Activated naive CD4-positive, alpha-beta T cell treated with anti-CD3 and anti-CD28 coated beads, Interleukin-2, amount 10 ng/mL, durations not matched to agents 7 days and 5 days (primary cell): ENCODE measurements around the gene DIS3L2.
A peak's percentile ranks its signal among the peaks of the same experiment; 100 is the strongest.

Experiments
- CTCF ChIA-PET: fragments of 350-600 bp; sonication (Branson Sonifier 250); formaldehyde crosslinking; loops from one replicate; lab custom pipeline; 2021; ENCODE audit warnings: antibody characterized with exemption; lab: Charles Lee
- DNase-seq: peaks from one replicate; pipeline ENCODE4 v3.0.0-alpha.2; 2020
- H3K27ac Mint-ChIP-seq: one replicate; pipeline ENCODE4 v1.8.0; 2021; ENCODE audit warnings: mild to moderate bottlenecking, moderate library complexity, mixed read lengths
- H3K27me3 Mint-ChIP-seq: one replicate; pipeline ENCODE4 v1.8.0; 2021; ENCODE audit warnings: mild to moderate bottlenecking, mixed read lengths
- H3K36me3 Mint-ChIP-seq: one replicate; pipeline ENCODE4 v1.8.0; 2021; ENCODE audit warnings: mixed read lengths
- H3K4me1 Mint-ChIP-seq: one replicate; pipeline ENCODE4 v1.8.0; 2021; ENCODE audit warnings: mixed read lengths
- H3K4me3 Mint-ChIP-seq: one replicate; pipeline ENCODE4 v1.8.0; 2021; ENCODE audit warnings: mild to moderate bottlenecking, moderate library complexity, mixed read lengths
- H3K9me3 Mint-ChIP-seq: one replicate; pipeline ENCODE4 v1.8.0; 2021; ENCODE audit warnings: mixed read lengths

Gene DIS3L2

DNA sequence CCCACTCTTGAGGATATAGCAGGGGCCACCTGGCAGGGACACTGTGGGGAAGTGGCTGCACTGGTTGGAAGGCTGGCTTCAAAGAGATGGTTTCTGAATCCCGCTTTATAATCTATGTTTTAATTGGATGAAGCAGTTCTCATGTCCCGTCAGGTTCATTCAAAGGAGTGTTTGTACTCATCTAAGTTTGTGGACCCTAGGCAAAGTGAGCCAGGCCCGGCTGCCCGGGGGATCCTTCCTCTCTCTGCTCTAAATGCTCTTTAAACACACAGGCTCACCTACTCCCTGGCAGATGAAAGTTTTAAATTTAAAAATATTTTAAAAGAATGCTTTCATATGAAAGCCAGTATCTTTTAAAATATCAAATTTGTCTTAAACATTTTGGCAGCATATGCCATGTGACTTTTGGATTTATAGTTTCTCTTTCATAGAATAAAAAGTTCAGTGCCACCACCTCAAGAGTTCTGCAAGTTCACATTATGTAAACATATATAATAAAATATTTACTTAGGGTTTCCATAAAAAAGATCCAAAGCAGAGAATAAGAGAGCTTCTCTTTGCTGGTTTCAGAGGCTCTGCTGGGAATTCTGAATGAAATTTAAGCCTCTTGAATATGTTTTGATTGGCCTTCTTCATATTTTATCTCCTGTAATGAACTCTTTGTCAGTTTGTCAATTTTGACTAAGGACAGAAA lies 273.6 kb downstream of the DIS3L2 start:
- no peak overlapping the region for H3K27ac Mint-ChIP-seq
- DNase-seq: no peak
- peaks cover 11% of the 10 kb centered on the region for H3K36me3 Mint-ChIP-seq
- no peaks in the 10 kb centered on the region for H3K9me3 Mint-ChIP-seq
- peaks cover 40% of the 10 kb centered on the region for H3K4me1 Mint-ChIP-seq
- H3K27me3 Mint-ChIP-seq: no peaks in the 10 kb centered on the region
- H3K4me3 Mint-ChIP-seq: no peak overlapping the region
- CTCF ChIA-PET: interaction anchor here (0.8 to 1.4 kb wide), 2 partner anchors 58 to 309 kb away, joined by 4 to 6 read pairs; no protein-coding TSS in a partner anchor

DNA sequence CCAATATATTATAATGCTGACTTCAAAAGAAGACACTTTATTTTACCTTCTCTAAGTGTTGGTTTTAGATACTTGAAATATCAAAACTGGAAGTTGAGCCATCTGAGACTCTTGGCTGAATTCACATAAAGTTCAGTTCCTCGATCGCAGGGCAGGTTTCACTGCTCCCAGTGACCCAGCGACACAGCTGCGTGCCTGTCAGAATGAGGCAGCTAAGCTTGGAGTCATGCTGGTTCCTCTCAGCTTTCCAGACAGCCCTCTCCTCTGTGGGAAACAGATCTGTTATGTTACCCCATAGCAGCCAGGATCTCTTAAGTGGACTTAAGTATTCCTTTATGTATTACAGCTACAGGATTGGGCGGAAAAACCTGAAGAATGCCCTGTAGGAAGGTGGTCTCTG lies 274.2 kb downstream of the DIS3L2 start:
- no peak for DNase-seq
- H3K27me3 Mint-ChIP-seq: no peaks in the 10 kb centered on the region
- H3K9me3 Mint-ChIP-seq: no peaks in the 10 kb centered on the region
- H3K36me3 Mint-ChIP-seq: peaks cover 11% of the 10 kb centered on the region
- no peak overlapping the region for H3K27ac Mint-ChIP-seq
- no peak overlapping the region for H3K4me3 Mint-ChIP-seq
- CTCF ChIA-PET: interaction anchor here (0.8 to 1.4 kb wide), 3 partner anchors 57 to 310 kb away, joined by 3 to 6 read pairs (median 4); no protein-coding TSS in a partner anchor
- H3K4me1 Mint-ChIP-seq: peaks cover 42% of the 10 kb centered on the region

DNA sequence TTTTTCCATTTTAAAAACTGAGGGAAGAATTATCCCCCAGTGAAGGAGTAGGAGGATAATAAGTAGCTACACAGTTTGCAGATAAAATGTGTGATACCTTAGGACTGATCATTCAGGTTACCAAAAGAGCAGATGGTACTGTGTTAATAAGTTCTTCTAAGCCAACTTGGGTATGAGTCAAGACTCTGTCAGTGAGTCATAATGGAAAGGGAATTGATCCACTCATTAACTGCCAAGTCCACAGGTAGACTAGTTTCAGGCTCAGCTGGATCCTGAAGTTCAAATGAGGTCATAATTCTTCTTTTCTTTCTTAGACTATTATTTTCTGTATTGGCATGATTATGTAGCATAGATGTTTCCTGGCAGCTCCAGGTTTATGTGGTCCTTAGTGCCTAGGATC lies 274.7 kb downstream of the DIS3L2 start:
- H3K4me3 Mint-ChIP-seq: no peak overlapping the region
- no peak for DNase-seq
- H3K27ac Mint-ChIP-seq: no peak overlapping the region
- H3K9me3 Mint-ChIP-seq: no peaks in the 10 kb centered on the region
- CTCF ChIA-PET: interaction anchor here (0.8 to 1.4 kb wide), 2 partner anchors 57 to 91 kb away, joined by 3 to 6 read pairs; no protein-coding TSS in a partner anchor
- H3K36me3 Mint-ChIP-seq: peaks cover 14% of the 10 kb centered on the region
- H3K27me3 Mint-ChIP-seq: no peaks in the 10 kb centered on the region
- peaks cover 42% of the 10 kb centered on the region for H3K4me1 Mint-ChIP-seq

DNA sequence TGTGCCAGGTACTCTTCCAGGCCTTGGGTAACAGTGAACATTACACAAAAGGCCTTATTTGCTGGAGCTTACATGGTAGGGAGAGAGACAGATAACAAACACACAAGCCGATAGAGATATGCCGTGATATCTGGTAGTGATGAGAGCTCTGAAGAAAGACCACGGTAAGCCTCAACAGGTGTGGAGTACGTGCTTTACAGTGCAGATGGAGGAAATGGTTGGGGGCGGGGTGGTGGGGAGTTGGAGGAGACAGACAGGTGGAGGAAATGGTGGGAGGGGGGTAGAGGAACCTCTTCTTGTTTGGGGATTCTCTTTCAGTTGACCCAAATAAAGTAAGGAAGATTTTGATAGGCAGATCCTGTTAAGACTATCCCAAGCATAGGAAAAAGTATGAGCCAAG lies 276.0 kb downstream of the DIS3L2 start:
- H3K9me3 Mint-ChIP-seq: no peaks in the 10 kb centered on the region
- peaks cover 32% of the 10 kb centered on the region for H3K4me1 Mint-ChIP-seq
- H3K4me3 Mint-ChIP-seq: no peak overlapping the region
- peaks cover 14% of the 10 kb centered on the region for H3K36me3 Mint-ChIP-seq
- CTCF ChIA-PET: no interaction called here
- H3K27me3 Mint-ChIP-seq: no peaks in the 10 kb centered on the region
- peak; percentile 33 for DNase-seq
- peak overlapping the region; percentile 42 for H3K27ac Mint-ChIP-seq

DNA sequence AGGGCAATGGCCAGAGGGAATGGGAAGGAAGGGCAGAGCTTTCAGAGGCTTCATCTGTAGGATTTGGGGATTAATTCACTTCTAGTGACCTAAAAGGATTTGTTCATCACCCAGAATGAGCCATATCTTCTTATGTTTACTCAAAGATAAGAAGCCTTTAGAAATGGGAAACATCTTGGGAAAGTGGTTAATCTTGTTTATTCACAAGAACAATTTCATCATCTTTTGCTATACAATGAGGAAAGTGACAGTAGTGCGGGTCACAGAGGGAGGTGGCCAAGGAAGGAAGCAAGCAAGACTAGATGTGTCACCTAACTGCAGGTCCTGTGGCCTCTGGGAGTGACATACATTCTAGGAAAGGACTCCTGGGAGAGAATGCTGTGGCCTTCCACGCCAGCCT lies 276.6 kb downstream of the DIS3L2 start:
- CTCF ChIA-PET: no interaction called here
- Mint-ChIP-seq H3K36me3 (peaks cover 14% of the 10 kb centered on the region), H3K4me1 (peaks cover 30% of the 10 kb centered on the region), H3K27ac (peak overlapping the region; percentile 15), H3K4me3 (no peak overlapping the region), H3K27me3 (no peaks in the 10 kb centered on the region), H3K9me3 (no peaks in the 10 kb centered on the region)
- DNase-seq: no peak

DNA sequence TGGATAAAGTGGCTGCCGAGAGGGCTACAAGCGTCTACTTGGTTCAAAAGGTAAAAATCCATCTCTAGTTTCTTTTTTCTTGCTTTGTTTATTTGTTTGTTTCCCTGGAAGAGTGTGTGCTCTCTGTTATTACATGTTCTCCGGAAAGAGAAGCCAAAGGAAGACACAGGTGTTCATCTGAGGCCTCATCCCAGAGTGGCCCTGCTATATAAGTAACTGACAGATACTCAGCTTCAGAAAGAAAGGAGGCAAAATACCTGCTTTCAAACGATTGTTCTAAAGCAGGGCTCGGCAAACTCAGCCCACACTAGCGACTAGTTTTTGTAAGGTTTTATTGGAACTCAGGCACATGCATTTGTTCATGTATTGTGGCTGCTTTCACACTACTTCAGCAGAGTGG lies 277.1 kb downstream of the DIS3L2 start:
- no peaks in the 10 kb centered on the region for H3K27me3 Mint-ChIP-seq
- H3K36me3 Mint-ChIP-seq: peaks cover 14% of the 10 kb centered on the region
- peak overlapping the region; percentile 22 for H3K27ac Mint-ChIP-seq
- no peak overlapping the region for H3K4me3 Mint-ChIP-seq
- no peaks in the 10 kb centered on the region for H3K9me3 Mint-ChIP-seq
- no peak for DNase-seq
- H3K4me1 Mint-ChIP-seq: peaks cover 30% of the 10 kb centered on the region
- CTCF ChIA-PET: no interaction called here

DNA sequence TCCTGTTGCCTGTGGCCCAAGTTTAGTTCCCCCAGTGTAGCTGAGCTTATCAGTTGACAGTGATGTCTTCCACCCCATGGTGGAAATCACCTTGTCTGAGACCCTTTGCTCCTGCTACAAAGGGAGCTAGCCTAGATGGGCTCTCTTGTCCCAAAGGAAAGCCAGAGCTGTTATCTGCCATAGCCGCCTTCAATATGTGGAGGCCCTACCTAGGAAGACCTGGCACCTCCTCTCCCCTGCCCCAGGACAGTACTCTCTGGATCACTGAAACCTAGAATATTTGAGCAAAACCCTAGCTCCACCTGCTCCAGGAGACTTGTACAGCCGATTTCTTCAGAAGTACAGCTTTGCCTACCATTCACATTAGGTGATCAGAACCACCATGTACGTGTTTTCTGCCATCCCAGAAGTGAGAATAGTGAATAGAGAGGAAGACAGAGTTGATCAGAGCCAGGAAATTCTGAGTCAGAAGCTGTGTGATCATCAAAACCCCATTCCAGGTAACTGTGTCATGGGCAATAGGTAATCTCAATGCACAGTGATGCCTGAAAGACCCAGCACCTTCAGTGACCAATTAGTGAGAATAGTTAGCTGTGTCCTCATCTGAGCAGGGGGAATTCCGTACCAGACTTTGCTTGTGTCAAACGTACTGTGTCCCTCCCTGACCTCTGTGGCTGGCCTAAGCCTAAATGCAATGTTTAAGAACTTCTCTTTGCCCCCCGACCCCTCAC lies 278.6 kb downstream of the DIS3L2 start:
- CTCF ChIA-PET: interaction anchor here (1.1 to 1.8 kb wide), 4 partner anchors 9 to 86 kb away, joined by 4 to 5 read pairs (median 4); no protein-coding TSS in a partner anchor
- H3K4me3 Mint-ChIP-seq: no peak overlapping the region
- peaks cover 30% of the 10 kb centered on the region for H3K4me1 Mint-ChIP-seq

DNA sequence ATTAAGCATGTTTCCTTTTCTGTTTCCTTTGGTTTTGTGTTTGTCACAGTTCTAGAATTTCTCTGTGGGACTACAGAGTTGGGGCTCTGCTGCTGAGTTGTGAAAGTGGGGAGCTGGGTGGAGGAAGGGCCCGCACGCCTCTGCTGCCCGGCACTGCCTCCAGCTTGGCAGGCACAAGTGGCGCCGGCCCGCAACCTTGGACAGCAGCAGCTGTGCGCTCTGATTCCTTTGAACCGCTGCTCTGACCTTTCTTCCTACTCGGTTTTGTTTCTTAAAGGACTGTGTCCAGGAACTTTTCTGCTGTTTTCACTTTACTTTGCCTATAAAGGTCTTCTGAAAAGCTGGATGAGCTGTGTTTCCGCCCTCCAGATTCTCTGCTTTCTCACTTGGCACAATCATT lies 279.4 kb downstream of the DIS3L2 start:
- peaks cover 29% of the 10 kb centered on the region for H3K4me1 Mint-ChIP-seq
- no peak overlapping the region for H3K4me3 Mint-ChIP-seq
- no peak overlapping the region for H3K27ac Mint-ChIP-seq
- peaks cover 14% of the 10 kb centered on the region for H3K36me3 Mint-ChIP-seq
- DNase-seq: no peak
- H3K9me3 Mint-ChIP-seq: no peaks in the 10 kb centered on the region
- no peaks in the 10 kb centered on the region for H3K27me3 Mint-ChIP-seq
- CTCF ChIA-PET: interaction anchor here (1.1 to 1.8 kb wide), 4 partner anchors 10 to 85 kb away, joined by 4 to 5 read pairs (median 4); no protein-coding TSS in a partner anchor

More for the DNA sequence above, 278.6 kb downstream of the DIS3L2 start:
- H3K9me3 Mint-ChIP-seq: no peaks in the 10 kb centered on the region
- H3K36me3 Mint-ChIP-seq: peaks cover 14% of the 10 kb centered on the region
- H3K27me3 Mint-ChIP-seq: no peaks in the 10 kb centered on the region
- no peak overlapping the region for H3K27ac Mint-ChIP-seq
- no peak for DNase-seq

DNA sequence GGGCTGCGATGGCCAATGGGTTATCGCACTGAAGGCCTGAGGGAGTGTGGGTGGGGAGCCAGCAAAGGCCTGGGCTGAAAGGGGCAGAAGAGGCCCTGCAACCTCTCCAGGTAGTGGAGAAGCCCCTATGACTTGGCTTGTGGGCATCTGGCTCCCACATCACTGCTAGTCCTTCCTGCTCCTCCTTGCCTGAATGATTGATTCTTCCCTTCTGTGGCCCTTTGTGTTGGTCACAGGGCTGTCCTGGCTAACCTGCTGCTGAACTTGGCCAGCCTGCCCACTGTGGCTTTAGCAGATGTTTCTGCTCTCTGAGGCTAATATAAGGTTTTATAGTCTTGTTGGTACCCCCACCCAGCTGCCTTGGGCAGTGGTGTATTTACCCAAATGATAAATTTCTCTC lies 280.8 kb downstream of the DIS3L2 start:
- Mint-ChIP-seq H3K4me1 (peaks cover 18% of the 10 kb centered on the region), H3K9me3 (no peaks in the 10 kb centered on the region), H3K36me3 (peaks cover 14% of the 10 kb centered on the region), H3K4me3 (no peak overlapping the region), H3K27ac (no peak overlapping the region), H3K27me3 (no peaks in the 10 kb centered on the region)
- DNase-seq: no peak
- CTCF ChIA-PET: no interaction called here

DNA sequence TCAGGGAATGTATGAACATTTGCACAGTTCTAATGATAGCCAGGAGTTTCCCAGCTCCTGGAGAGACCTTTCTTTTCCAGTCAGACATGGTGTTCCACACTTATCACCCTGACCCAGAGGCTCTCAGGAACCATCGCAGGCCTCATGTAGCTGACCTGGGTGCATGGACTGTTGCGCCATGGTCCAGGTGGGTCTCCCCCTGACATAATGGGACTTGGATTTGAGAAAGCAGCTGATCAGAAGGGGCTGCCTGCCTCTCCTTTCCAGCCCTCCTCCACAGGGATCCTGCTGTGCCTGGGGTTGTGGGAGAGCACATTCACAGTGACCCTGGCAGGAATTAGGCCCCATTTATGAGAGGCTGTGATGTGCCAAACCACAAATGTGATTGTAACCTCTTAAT lies 283.6 kb downstream of the DIS3L2 start:
- H3K4me3 Mint-ChIP-seq: no peak overlapping the region
- peaks cover 1% of the 10 kb centered on the region for H3K4me1 Mint-ChIP-seq
- no peaks in the 10 kb centered on the region for H3K27me3 Mint-ChIP-seq
- H3K9me3 Mint-ChIP-seq: no peaks in the 10 kb centered on the region
- H3K36me3 Mint-ChIP-seq: peaks cover 2% of the 10 kb centered on the region
- CTCF ChIA-PET: interaction anchor here (1.3 kb wide), 2 partner anchors 47 to 82 kb away, joined by 3 read pairs; no protein-coding TSS in a partner anchor
- no peak overlapping the region for H3K27ac Mint-ChIP-seq
- DNase-seq: no peak

DNA sequence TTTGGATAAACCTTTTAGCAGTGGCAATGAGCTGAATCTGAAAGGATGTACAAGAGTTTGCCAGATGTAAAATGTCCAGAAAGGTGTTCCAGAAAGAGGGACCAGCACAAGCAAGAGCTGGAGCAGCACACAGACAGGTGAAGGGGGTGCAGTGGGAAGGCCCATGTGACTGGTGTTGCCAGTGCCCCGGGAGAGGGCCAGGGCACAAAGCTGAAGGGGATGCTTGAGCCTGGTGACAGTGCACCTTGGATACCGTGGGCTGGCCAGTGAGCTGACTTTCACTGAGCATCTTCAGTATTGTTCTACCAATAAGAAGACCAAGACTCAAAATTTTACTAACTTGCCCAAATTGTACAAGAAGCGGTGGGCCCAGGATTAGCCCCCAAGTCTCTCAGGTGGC lies 284.7 kb downstream of the DIS3L2 start:
- H3K4me1 Mint-ChIP-seq: no peaks in the 10 kb centered on the region
- H3K36me3 Mint-ChIP-seq: peaks cover 3% of the 10 kb centered on the region
- H3K9me3 Mint-ChIP-seq: no peaks in the 10 kb centered on the region
- no peak for DNase-seq
- no peak overlapping the region for H3K4me3 Mint-ChIP-seq
- H3K27me3 Mint-ChIP-seq: no peaks in the 10 kb centered on the region
- CTCF ChIA-PET: interaction anchor here (1.1 kb wide), 1 partner anchor 39 kb away, joined by 3 read pairs; no protein-coding TSS in a partner anchor
- H3K27ac Mint-ChIP-seq: no peak overlapping the region

DNA sequence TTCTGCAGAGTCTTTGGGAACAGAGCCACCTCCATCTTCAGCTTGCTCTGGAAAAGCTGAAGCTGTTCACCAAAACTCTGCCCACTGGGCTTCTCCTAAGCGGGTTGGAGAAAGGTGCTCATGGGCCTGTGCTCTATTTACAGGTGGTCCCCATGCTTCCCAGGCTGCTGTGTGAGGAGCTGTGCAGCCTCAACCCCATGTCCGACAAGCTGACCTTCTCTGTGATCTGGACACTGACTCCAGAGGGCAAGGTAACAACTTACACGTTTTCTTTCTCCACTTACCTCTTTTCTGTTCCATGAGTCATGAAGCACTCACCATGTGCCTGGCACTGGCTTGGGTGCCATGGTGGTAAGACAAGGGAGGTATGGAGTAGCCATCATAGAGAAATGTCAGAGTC lies 287.6 kb downstream of the DIS3L2 start:
- no peak overlapping the region for H3K4me3 Mint-ChIP-seq
- no peaks in the 10 kb centered on the region for H3K4me1 Mint-ChIP-seq
- H3K27me3 Mint-ChIP-seq: no peaks in the 10 kb centered on the region
- H3K27ac Mint-ChIP-seq: no peak overlapping the region
- peaks cover 4% of the 10 kb centered on the region for H3K36me3 Mint-ChIP-seq
- H3K9me3 Mint-ChIP-seq: no peaks in the 10 kb centered on the region
- CTCF ChIA-PET: interaction anchor here (1.1 kb wide), 1 partner anchor 78 kb away, joined by 3 read pairs; no protein-coding TSS in a partner anchor
- no peak for DNase-seq

DNA sequence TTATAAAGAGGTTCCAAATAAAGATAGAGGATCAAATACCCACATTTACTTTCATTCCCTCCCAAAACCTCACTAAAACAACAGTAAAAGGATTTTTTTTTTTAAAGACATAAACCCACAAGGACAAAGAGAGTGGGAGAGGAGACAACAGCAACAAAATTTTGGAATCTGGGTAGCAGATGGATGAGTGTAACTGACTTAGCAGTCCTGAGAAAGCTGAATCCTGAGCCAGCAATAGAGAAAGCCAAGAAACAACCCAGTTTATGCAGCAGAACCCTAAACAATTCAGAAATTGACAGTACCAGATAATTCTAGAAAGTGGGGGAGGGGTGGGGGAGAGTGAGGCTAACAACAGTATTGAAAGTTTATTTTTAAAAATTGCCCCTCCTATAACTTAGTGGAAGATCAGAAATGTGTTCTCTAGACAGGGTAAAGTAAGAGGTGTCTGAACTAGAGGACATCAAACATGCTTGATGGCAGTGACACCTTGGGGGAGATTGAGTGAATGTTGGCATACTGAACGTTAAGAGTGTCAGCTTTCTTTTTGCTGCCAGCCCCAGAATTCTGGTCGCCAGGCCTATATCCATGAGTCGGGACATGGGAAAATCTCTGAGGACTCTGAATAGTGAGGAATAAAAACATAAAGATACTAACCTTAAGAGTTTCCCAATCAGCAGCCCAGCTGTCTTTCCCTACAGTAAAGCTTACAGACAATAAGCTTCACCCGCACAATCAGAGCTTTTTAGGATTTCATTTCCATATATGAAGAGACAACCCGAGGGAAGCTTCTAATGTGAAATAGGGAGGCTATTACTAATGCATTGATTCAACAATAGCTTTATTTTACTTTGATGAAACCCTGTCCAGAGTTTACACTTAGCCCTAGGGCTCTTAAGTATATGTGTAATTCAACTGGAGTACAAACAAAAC lies 289.0 kb downstream of the DIS3L2 start:
- no peaks in the 10 kb centered on the region for H3K4me1 Mint-ChIP-seq
- no peak for DNase-seq
- CTCF ChIA-PET: interaction anchor here (0.6 to 1.3 kb wide), 3 partner anchors 18 to 72 kb away, joined by 3 read pairs; no protein-coding TSS in a partner anchor
- no peaks in the 10 kb centered on the region for H3K9me3 Mint-ChIP-seq
- H3K27ac Mint-ChIP-seq: peak overlapping the region; percentile 15
- H3K4me3 Mint-ChIP-seq: no peak overlapping the region
- peaks cover 4% of the 10 kb centered on the region for H3K36me3 Mint-ChIP-seq
- no peaks in the 10 kb centered on the region for H3K27me3 Mint-ChIP-seq
